ENCODE results near the gene RPS6KA5. TPM values are rescaled to one million over a fixed set of nuclear protein-coding genes. Genes with fewer than 3 reads are reported as not detected.

RPS6KA5 gene
- total RNA-seq, 2 experiments from 2014 or later, result 48.1 to 58.2 TPM

- DNase-seq (no peak), ATAC-seq (no peak)
- no peaks in the 10 kb centered on the region for H3K9me3 Mint-ChIP-seq (ENCODE audit: low read depth)
- H3K4me3 Mint-ChIP-seq, result no peak overlapping the region
- H3K36me3 Mint-ChIP-seq, result peaks cover 38% of the 10 kb centered on the region
- H3K4me1 Mint-ChIP-seq, result peaks cover 33% of the 10 kb centered on the region
- CTCF ChIA-PET, result interaction anchor here (0.9 kb wide), 1 partner anchor 10 kb away, joined by 4 read pairs; no protein-coding TSS in a partner anchor
- no peak overlapping the region for H3K27ac Mint-ChIP-seq
- H3K27me3 Mint-ChIP-seq, result no peaks in the 10 kb centered on the region
These were observed 43.5 kb downstream of the RPS6KA5 start for GRCh38 chr14:91016800-91017410.

GRCh38 chr14:91015435-91015834, 45.0 kb downstream of the RPS6KA5 start:
- Mint-ChIP-seq H3K9me3 (ENCODE audit: low read depth) (no peaks in the 10 kb centered on the region), H3K27ac (no peak overlapping the region), H3K27me3 (no peaks in the 10 kb centered on the region), H3K36me3 (peaks cover 40% of the 10 kb centered on the region), H3K4me3 (no peak overlapping the region), H3K4me1 (peaks cover 28% of the 10 kb centered on the region)
- CTCF ChIA-PET, result no interaction called here
- no peak for ATAC-seq
- DNase-seq, result no peak

- H3K4me3 Mint-ChIP-seq, result no peak overlapping the region
- H3K27ac Mint-ChIP-seq, result no peak overlapping the region
- H3K36me3 Mint-ChIP-seq, result peaks cover 19% of the 10 kb centered on the region
- H3K4me1 Mint-ChIP-seq, result peaks cover 38% of the 10 kb centered on the region
- ATAC-seq (no peak), DNase-seq (no peak)
- H3K27me3 Mint-ChIP-seq, result no peaks in the 10 kb centered on the region
- CTCF ChIA-PET, result interaction anchor here (0.8 to 1.2 kb wide), 3 partner anchors 37 to 102 kb away, joined by 3 to 5 read pairs (median 3); partner anchors contain the start of gene DGLUCY
- no peaks in the 10 kb centered on the region for H3K9me3 Mint-ChIP-seq (ENCODE audit: low read depth)
These were observed 48.4 kb downstream of the RPS6KA5 start for GRCh38 chr14:91012045-91012444.

- ATAC-seq (no peak), DNase-seq (no peak)
- H3K36me3 Mint-ChIP-seq, result peaks cover 23% of the 10 kb centered on the region
- H3K27ac Mint-ChIP-seq, result no peak overlapping the region
- no peaks in the 10 kb centered on the region for H3K9me3 Mint-ChIP-seq (ENCODE audit: low read depth)
- H3K4me1 Mint-ChIP-seq, result peaks cover 34% of the 10 kb centered on the region
- H3K4me3 Mint-ChIP-seq, result no peak overlapping the region
- CTCF ChIA-PET, result interaction anchor here (1.1 to 2.0 kb wide), 3 partner anchors 9 to 163 kb away, joined by 3 to 5 read pairs (median 4); no protein-coding TSS in a partner anchor
- no peaks in the 10 kb centered on the region for H3K27me3 Mint-ChIP-seq
These were observed 50.3 kb downstream of the RPS6KA5 start for GRCh38 chr14:91010153-91010533.

GRCh38 chr14:91009501-91010152, 50.8 kb downstream of the RPS6KA5 start:
- Mint-ChIP-seq H3K4me3 (peak overlapping the region; percentile 10), H3K4me1 (peaks cover 35% of the 10 kb centered on the region), H3K27me3 (no peaks in the 10 kb centered on the region), H3K36me3 (peaks cover 26% of the 10 kb centered on the region), H3K9me3 (ENCODE audit: low read depth) (no peaks in the 10 kb centered on the region), H3K27ac (peak overlapping the region; percentile 80)
- ATAC-seq, result peak; percentile 55
- no peak for DNase-seq
- CTCF ChIA-PET, result interaction anchor here (1.1 to 2.0 kb wide), 3 partner anchors 10 to 163 kb away, joined by 3 to 5 read pairs (median 4); no protein-coding TSS in a partner anchor

- H3K36me3 Mint-ChIP-seq, result peaks cover 28% of the 10 kb centered on the region
- H3K27me3 Mint-ChIP-seq, result no peaks in the 10 kb centered on the region
- H3K4me3 Mint-ChIP-seq, result no peak overlapping the region
- H3K9me3 Mint-ChIP-seq (ENCODE audit: low read depth), result no peaks in the 10 kb centered on the region
- peak; percentile 23 for ATAC-seq
- CTCF ChIA-PET, result no interaction called here
- H3K27ac Mint-ChIP-seq, result no peak overlapping the region
- no peak for DNase-seq
- peaks cover 37% of the 10 kb centered on the region for H3K4me1 Mint-ChIP-seq
These were observed 51.6 kb downstream of the RPS6KA5 start for GRCh38 chr14:91008759-91009409.

GRCh38 chr14:91005716-91006115, 54.7 kb downstream of the RPS6KA5 start:
- Mint-ChIP-seq H3K27me3 (no peaks in the 10 kb centered on the region), H3K4me1 (peaks cover 40% of the 10 kb centered on the region), H3K4me3 (no peak overlapping the region), H3K9me3 (ENCODE audit: low read depth) (no peaks in the 10 kb centered on the region), H3K27ac (no peak overlapping the region), H3K36me3 (peaks cover 27% of the 10 kb centered on the region)
- CTCF ChIA-PET, result interaction anchor here (1.0 kb wide), 1 partner anchor 24 kb away, joined by 3 read pairs; no protein-coding TSS in a partner anchor
- DNase-seq, result no peak
- ATAC-seq, result no peak

GRCh38 chr14:91004987-91005386, 55.5 kb downstream of the RPS6KA5 start:
- H3K4me1 Mint-ChIP-seq, result peaks cover 33% of the 10 kb centered on the region
- no peaks in the 10 kb centered on the region for H3K27me3 Mint-ChIP-seq
- peaks cover 27% of the 10 kb centered on the region for H3K36me3 Mint-ChIP-seq
- ATAC-seq (no peak), DNase-seq (no peak)
- no peak overlapping the region for H3K27ac Mint-ChIP-seq
- H3K4me3 Mint-ChIP-seq, result no peak overlapping the region
- CTCF ChIA-PET, result interaction anchor here (1.0 kb wide), 1 partner anchor 23 kb away, joined by 3 read pairs; no protein-coding TSS in a partner anchor
- H3K9me3 Mint-ChIP-seq (ENCODE audit: low read depth), result no peaks in the 10 kb centered on the region

GRCh38 chr14:90999299-90999698, 61.1 kb downstream of the RPS6KA5 start:
- Mint-ChIP-seq H3K27ac (peak overlapping the region; percentile 21), H3K4me1 (peaks cover 35% of the 10 kb centered on the region), H3K9me3 (ENCODE audit: low read depth) (no peaks in the 10 kb centered on the region), H3K27me3 (no peaks in the 10 kb centered on the region), H3K4me3 (no peak overlapping the region), H3K36me3 (peaks cover 44% of the 10 kb centered on the region)
- ATAC-seq, result no peak
- CTCF ChIA-PET, result interaction anchor here (0.9 kb wide), 1 partner anchor 79 kb away, joined by 3 read pairs; no protein-coding TSS in a partner anchor
- DNase-seq, result no peak

- ATAC-seq, result no peak
- DNase-seq, result no peak
- no peaks in the 10 kb centered on the region for H3K9me3 Mint-ChIP-seq (ENCODE audit: low read depth)
- CTCF ChIA-PET, result interaction anchor here (1.0 kb wide), 1 partner anchor 26 kb away, joined by 3 read pairs; no protein-coding TSS in a partner anchor
- H3K4me1 Mint-ChIP-seq, result peaks cover 45% of the 10 kb centered on the region
- H3K27ac Mint-ChIP-seq, result no peak overlapping the region
- H3K27me3 Mint-ChIP-seq, result no peaks in the 10 kb centered on the region
- peaks cover 59% of the 10 kb centered on the region for H3K36me3 Mint-ChIP-seq
- no peak overlapping the region for H3K4me3 Mint-ChIP-seq
These were observed 63.5 kb downstream of the RPS6KA5 start for GRCh38 chr14:90996967-90997366.

GRCh38 chr14:90995785-90996184, 64.7 kb downstream of the RPS6KA5 start:
- no peak for DNase-seq

GRCh38 chr14:90993792-90994191, 66.6 kb downstream of the RPS6KA5 start:
- no peak overlapping the region for H3K4me3 Mint-ChIP-seq
- peaks cover 64% of the 10 kb centered on the region for H3K36me3 Mint-ChIP-seq
- H3K4me1 Mint-ChIP-seq, result peaks cover 56% of the 10 kb centered on the region
- CTCF ChIA-PET, result no interaction called here
- peak overlapping the region; percentile 28 for H3K27ac Mint-ChIP-seq
- DNase-seq (no peak), ATAC-seq (peak; percentile 54)
- no peaks in the 10 kb centered on the region for H3K27me3 Mint-ChIP-seq
- no peaks in the 10 kb centered on the region for H3K9me3 Mint-ChIP-seq (ENCODE audit: low read depth)

More at GRCh38 chr14:90995785-90996184, 64.7 kb downstream of the RPS6KA5 start:
- Mint-ChIP-seq H3K9me3 (ENCODE audit: low read depth) (no peaks in the 10 kb centered on the region), H3K27me3 (no peaks in the 10 kb centered on the region), H3K4me1 (peaks cover 52% of the 10 kb centered on the region), H3K36me3 (peaks cover 66% of the 10 kb centered on the region), H3K4me3 (no peak overlapping the region), H3K27ac (peak overlapping the region; percentile 40)
- CTCF ChIA-PET, result interaction anchor here (0.9 to 1.0 kb wide), 2 partner anchors 27 to 93 kb away, joined by 3 read pairs; no protein-coding TSS in a partner anchor
- ATAC-seq, result no peak

GRCh38 chr14:90991690-90992443, 68.6 kb downstream of the RPS6KA5 start:
- peaks cover 54% of the 10 kb centered on the region for H3K4me1 Mint-ChIP-seq
- CTCF ChIA-PET, result interaction anchor here (1.0 to 1.5 kb wide), 2 partner anchors 89 to 147 kb away, joined by 3 read pairs; no protein-coding TSS in a partner anchor
- ATAC-seq, result no peak

More at GRCh38 chr14:90991690-90992443, 68.6 kb downstream of the RPS6KA5 start:
- DNase-seq, result no peak
- Mint-ChIP-seq H3K27ac (peak overlapping the region; percentile 33), H3K4me3 (no peak overlapping the region), H3K36me3 (peaks cover 62% of the 10 kb centered on the region), H3K27me3 (no peaks in the 10 kb centered on the region), H3K9me3 (ENCODE audit: low read depth) (no peaks in the 10 kb centered on the region)
